Loucy (cell line): Measurements from ENCODE around the gene HOXD11.

ENCODE experiments used
- H2AFZ ChIP-seq: fragments of 200-600 bp; sonication (generic); 2 replicates; pipeline ENCODE4 v1.6.0; 2016; ENCODE audit warnings: antibody characterized with exemption, mild to moderate bottlenecking, low read length, moderate library complexity
- H3F3A ChIP-seq: fragments of 200-600 bp; 2 replicates; pipeline ENCODE4 v1.6.0; 2016; ENCODE audit warnings: antibody characterized with exemption, low read depth, mild to moderate bottlenecking
- H3K27me3 ChIP-seq: fragments of 200-600 bp; sonication (generic); 2 replicates; pipeline ENCODE4 v1.6.1; 2014; ENCODE audit warnings: low read length, mild to moderate bottlenecking; ENCODE audit not compliant: insufficient read depth, poor library complexity, severe bottlenecking
- H3K36me3 ChIP-seq: fragments of 200-600 bp; sonication (generic); 2 replicates; pipeline ENCODE4 v1.6.1; 2016; ENCODE audit warnings: low read length; ENCODE audit not compliant: insufficient read depth
- H3K4me1 ChIP-seq: fragments of 200-600 bp; sonication (generic); 2 replicates; pipeline ENCODE4 v1.5.1; 2014; ENCODE audit warnings: low read length, mild to moderate bottlenecking; ENCODE audit not compliant: insufficient read depth, poor library complexity, severe bottlenecking
- H3K4me2 ChIP-seq: fragments of 200-600 bp; sonication (generic); 2 replicates; pipeline ENCODE4 v1.6.0; 2014; ENCODE audit warnings: antibody characterized with exemption, low read length, low read depth, mild to moderate bottlenecking; ENCODE audit not compliant: poor library complexity, severe bottlenecking
- H3K4me3 ChIP-seq: fragments of 200-600 bp; sonication (generic); 2 replicates; pipeline ENCODE4 v1.5.1; 2014; ENCODE audit warnings: low read length, mild to moderate bottlenecking, mixed read lengths; ENCODE audit not compliant: poor library complexity, severe bottlenecking
- H3K79me2 ChIP-seq: fragments of 200-600 bp; sonication (generic); 2 replicates; pipeline ENCODE4 v1.6.1; 2014; ENCODE audit warnings: low read length; ENCODE audit not compliant: insufficient read depth
- H3K9ac ChIP-seq: fragments of 200-600 bp; sonication (generic); 2 replicates; pipeline ENCODE4 v1.6.0; 2014; ENCODE audit warnings: mild to moderate bottlenecking, low read depth, low read length, moderate library complexity; ENCODE audit not compliant: poor library complexity, severe bottlenecking
- H3K9me2 ChIP-seq: fragments of 200-600 bp; sonication (generic); replicated peaks from 2 replicates; pipeline ENCODE4 v1.6.1; 2016; ENCODE audit warnings: low read depth, low read length, mixed read lengths
- H3K9me3 ChIP-seq: fragments of 200-600 bp; sonication (generic); 2 replicates; pipeline ENCODE4 v1.6.1; 2014; ENCODE audit warnings: mild to moderate bottlenecking, antibody characterized with exemption, low read length, low read depth; ENCODE audit not compliant: insufficient read depth
- H4K20me1 ChIP-seq: fragments of 200-600 bp; sonication (generic); 2 replicates; pipeline ENCODE4 v1.6.0; 2014; ENCODE audit warnings: antibody characterized with exemption, low read length, mild to moderate bottlenecking; ENCODE audit not compliant: insufficient read depth, poor library complexity, severe bottlenecking
- EZH2phosphoT487 ChIP-seq: fragments of 200-600 bp; IDR thresholded peaks from 2 replicates; pipeline ENCODE4 v1.6.1; 2018; ENCODE audit warnings: antibody characterized with exemption, mild to moderate bottlenecking, moderate library complexity, borderline replicate concordance
- TF ChIP-seq, protein P1 (sequence below): fragments of 200-600 bp; sonication (generic); conservative IDR thresholded peaks from 2 replicates; pipeline ENCODE4 v1.5.1; 2014; ENCODE audit warnings: mild to moderate bottlenecking, antibody characterized with exemption, low read length

Gene HOXD11

DNA sequence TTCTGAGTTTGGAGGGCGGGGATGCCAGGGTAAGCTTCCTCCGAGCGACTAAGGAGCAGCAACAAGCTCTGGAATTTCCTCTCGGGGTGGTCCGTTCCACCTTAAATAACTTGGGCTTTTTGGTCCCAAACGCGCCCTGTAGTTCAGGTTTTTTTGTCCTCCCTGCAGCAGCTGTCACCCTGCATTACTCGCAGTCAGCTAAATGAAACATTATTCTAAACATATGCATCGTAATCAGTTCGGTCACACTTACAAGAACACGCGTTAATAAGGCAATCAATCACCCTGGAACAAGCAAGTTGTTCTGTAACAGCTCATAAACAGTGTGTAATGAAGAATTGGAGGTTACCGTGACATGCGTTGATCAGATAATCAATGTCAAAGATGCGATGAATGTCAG lies 31.6 kb upstream of the HOXD11 start:
- Histone ChIP-seq H4K20me1 (no peaks in the 10 kb centered on the region), H3K79me2 (no peaks in the 10 kb centered on the region), H3K4me2 (no peak overlapping the region), H3K9ac (no peak overlapping the region), H3K36me3 (no peaks in the 10 kb centered on the region), H3K4me1 (no peaks in the 10 kb centered on the region), H2AFZ (no peak overlapping the region), H3K27me3 (no peaks in the 10 kb centered on the region), H3K4me3 (no peak overlapping the region), H3K9me2 (no peaks in the 10 kb centered on the region), H3K9me3 (no peaks in the 10 kb centered on the region), H3F3A (no peaks in the 10 kb centered on the region)
- TF ChIP-seq, protein P1, sequence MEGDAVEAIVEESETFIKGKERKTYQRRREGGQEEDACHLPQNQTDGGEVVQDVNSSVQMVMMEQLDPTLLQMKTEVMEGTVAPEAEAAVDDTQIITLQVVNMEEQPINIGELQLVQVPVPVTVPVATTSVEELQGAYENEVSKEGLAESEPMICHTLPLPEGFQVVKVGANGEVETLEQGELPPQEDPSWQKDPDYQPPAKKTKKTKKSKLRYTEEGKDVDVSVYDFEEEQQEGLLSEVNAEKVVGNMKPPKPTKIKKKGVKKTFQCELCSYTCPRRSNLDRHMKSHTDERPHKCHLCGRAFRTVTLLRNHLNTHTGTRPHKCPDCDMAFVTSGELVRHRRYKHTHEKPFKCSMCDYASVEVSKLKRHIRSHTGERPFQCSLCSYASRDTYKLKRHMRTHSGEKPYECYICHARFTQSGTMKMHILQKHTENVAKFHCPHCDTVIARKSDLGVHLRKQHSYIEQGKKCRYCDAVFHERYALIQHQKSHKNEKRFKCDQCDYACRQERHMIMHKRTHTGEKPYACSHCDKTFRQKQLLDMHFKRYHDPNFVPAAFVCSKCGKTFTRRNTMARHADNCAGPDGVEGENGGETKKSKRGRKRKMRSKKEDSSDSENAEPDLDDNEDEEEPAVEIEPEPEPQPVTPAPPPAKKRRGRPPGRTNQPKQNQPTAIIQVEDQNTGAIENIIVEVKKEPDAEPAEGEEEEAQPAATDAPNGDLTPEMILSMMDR: no peak
- no peak for TF ChIP-seq EZH2phosphoT487

GRCh38 chr2:176076063-176076462 lies 31.0 kb upstream of the HOXD11 start:
- H4K20me1 ChIP-seq: no peaks in the 10 kb centered on the region
- no peaks in the 10 kb centered on the region for H3K27me3 ChIP-seq
- H3K9ac ChIP-seq: no peak overlapping the region
- TF ChIP-seq, protein P1: no peak
- no peak for TF ChIP-seq EZH2phosphoT487
- H3K4me3 ChIP-seq: no peak overlapping the region
- H3K4me1 ChIP-seq: no peaks in the 10 kb centered on the region
- H2AFZ ChIP-seq: no peak overlapping the region
- H3K36me3 ChIP-seq: no peaks in the 10 kb centered on the region
- no peaks in the 10 kb centered on the region for H3K9me2 ChIP-seq
- no peak overlapping the region for H3K4me2 ChIP-seq
- H3K9me3 ChIP-seq: no peaks in the 10 kb centered on the region
- no peaks in the 10 kb centered on the region for H3F3A ChIP-seq
- H3K79me2 ChIP-seq: no peaks in the 10 kb centered on the region

GRCh38 chr2:176076796-176077195 lies 30.3 kb upstream of the HOXD11 start:
- H3K4me3 ChIP-seq: no peak overlapping the region
- H3K9ac ChIP-seq: no peak overlapping the region
- no peak for TF ChIP-seq EZH2phosphoT487
- TF ChIP-seq, protein P1: no peak
- no peaks in the 10 kb centered on the region for H3K9me3 ChIP-seq
- H3K4me1 ChIP-seq: no peaks in the 10 kb centered on the region
- H2AFZ ChIP-seq: no peak overlapping the region
- H3K9me2 ChIP-seq: no peaks in the 10 kb centered on the region
- no peaks in the 10 kb centered on the region for H3K79me2 ChIP-seq
- H4K20me1 ChIP-seq: no peaks in the 10 kb centered on the region
- H3K4me2 ChIP-seq: no peak overlapping the region
- no peaks in the 10 kb centered on the region for H3K27me3 ChIP-seq
- no peaks in the 10 kb centered on the region for H3F3A ChIP-seq
- H3K36me3 ChIP-seq: no peaks in the 10 kb centered on the region
